ENCODE data around the gene OPCML.
A peak's percentile ranks its signal among the peaks of the same experiment; 100 is the strongest.

Gene OPCML

GRCh38 chr11:132448334-132448995, 1083.8 kb downstream of the OPCML start:
- DNase-seq: no peak

GRCh38 chr11:132447761-132448160, 1084.5 kb downstream of the OPCML start:
- DNase-seq: no peak

GRCh38 chr11:132445859-132446291, 1086.4 kb downstream of the OPCML start:
- no peak for DNase-seq

GRCh38 chr11:132444911-132445310, 1087.4 kb downstream of the OPCML start:
- DNase-seq: no peak

GRCh38 chr11:132439711-132440255, 1092.5 kb downstream of the OPCML start:
- no peak for DNase-seq

- DNase-seq: no peak
Measured at GRCh38 chr11:132438418-132438817, 1093.9 kb downstream of the OPCML start.

GRCh38 chr11:132430429-132431062, 1101.8 kb downstream of the OPCML start:
- peak; percentile 7 for DNase-seq

- no peak for DNase-seq
Measured at GRCh38 chr11:132429685-132430084, 1102.6 kb downstream of the OPCML start.

GRCh38 chr11:132427611-132428010, 1104.7 kb downstream of the OPCML start:
- no peak for DNase-seq

- no peak for DNase-seq
Measured at GRCh38 chr11:132424433-132424832, 1107.9 kb downstream of the OPCML start.

GRCh38 chr11:132423266-132423665, 1109.0 kb downstream of the OPCML start:
- DNase-seq: no peak

GRCh38 chr11:132422722-132423121, 1109.6 kb downstream of the OPCML start:
- no peak for DNase-seq

GRCh38 chr11:132421555-132421954, 1110.7 kb downstream of the OPCML start:
- DNase-seq: no peak

GRCh38 chr11:132414451-132414850, 1117.8 kb downstream of the OPCML start:
- DNase-seq: no peak

GRCh38 chr11:132410383-132410782, 1121.9 kb downstream of the OPCML start:
- DNase-seq: no peak

GRCh38 chr11:132409573-132410355, 1122.5 kb downstream of the OPCML start:
- no peak for DNase-seq

GRCh38 chr11:132408877-132409276, 1123.4 kb downstream of the OPCML start:
- DNase-seq: no peak

- no peak for DNase-seq
Measured at GRCh38 chr11:132405728-132406127, 1126.6 kb downstream of the OPCML start.

- peak; percentile 68 for DNase-seq
Measured at GRCh38 chr11:132402071-132402684, 1130.1 kb downstream of the OPCML start.

GRCh38 chr11:132396318-132396717, 1136.0 kb downstream of the OPCML start:
- DNase-seq: no peak

GRCh38 chr11:132395434-132395833, 1136.9 kb downstream of the OPCML start:
- no peak for DNase-seq

- no peak for DNase-seq
Measured at GRCh38 chr11:132379540-132379939, 1152.8 kb downstream of the OPCML start.

Measured in NCI-H82 (cell line).